ENCODE measurements around the gene MYF5. TPM values are rescaled to one million over a fixed set of nuclear protein-coding genes. Genes with fewer than 3 reads are reported as not detected.

MYF5 gene
- total RNA-seq, 6 experiments from 2014 or later = not detected

- no peaks in the 10 kb centered on the region for H3K9me3 ChIP-seq
- peaks cover 0 to 9% (median 3%) of the 10 kb centered on the region in 4 donors for H3K4me1 ChIP-seq
- DNase-seq = no peak
- 70% methylated on average over 1 of the region's 1 CpG for WGBS (ENCODE audit: insufficient coverage, low coverage, low lambda C conversion rate, missing lambda C conversion rate)
- TF ChIP-seq POLR2A (IDR thresholded peaks at IDR 0.05) = no peak
- TF ChIP-seq CTCF (IDR thresholded peaks at IDR 0.05) = no peak
- H3K27ac ChIP-seq = no peak overlapping the region
- no peak overlapping the region for H3K4me3 ChIP-seq
- no peaks in the 10 kb centered on the region for H3K27me3 ChIP-seq
- ATAC-seq = no peak
- intact Hi-C loops (cut with DNase I) = no loop called here
- H3K36me3 ChIP-seq = no peaks in the 10 kb centered on the region
These were observed 49.5 kb downstream of the MYF5 start for GRCh38 chr12:80766210-80766609.

- no peak for DNase-seq
- no peak for TF ChIP-seq POLR2A (IDR thresholded peaks at IDR 0.05)
- TF ChIP-seq CTCF (IDR thresholded peaks at IDR 0.05) = no peak
- no peak overlapping the region for H3K27ac ChIP-seq
- peaks cover 0 to 9% (median 3%) of the 10 kb centered on the region in 4 donors for H3K4me1 ChIP-seq
- no peaks in the 10 kb centered on the region for H3K36me3 ChIP-seq
- no peaks in the 10 kb centered on the region for H3K9me3 ChIP-seq
- no peak for ATAC-seq
- no peak overlapping the region for H3K4me3 ChIP-seq
- no peaks in the 10 kb centered on the region for H3K27me3 ChIP-seq
- intact Hi-C loops (cut with DNase I) = no loop called here
- 54% methylated on average over 2 of the region's 2 CpGs for WGBS (ENCODE audit: insufficient coverage, low coverage, low lambda C conversion rate, missing lambda C conversion rate)
These were observed 50.2 kb downstream of the MYF5 start for GRCh38 chr12:80766897-80767296.

Other genes with a start within 250 kb of the MYF5 start
- gene MYF6, start 9.3 kb upstream of the MYF5 start, total RNA-seq = 1 to 10 TPM in 1 of 6 experiments, under 1 TPM in 1, not detected in 4; 0.18 to 2.2 TPM
- 10 to 100 TPM; 13.4 to 23.0 (median 20.2) TPM for gene LIN7A, start 221.0 kb downstream of the MYF5 start, total RNA-seq

Measured in right lobe of liver (tissue), 6 donors.